GM18526 (cell line): ENCODE data around the gene MTMR8.

ENCODE experiments used
- POLR2A ChIP-seq: IDR thresholded peaks from 3 replicates; pipeline ENCODE4 v1.6.1; 2011; ENCODE audit not compliant: insufficient read length; ENCODE audit errors: extremely low read depth

MTMR8 gene

DNA sequence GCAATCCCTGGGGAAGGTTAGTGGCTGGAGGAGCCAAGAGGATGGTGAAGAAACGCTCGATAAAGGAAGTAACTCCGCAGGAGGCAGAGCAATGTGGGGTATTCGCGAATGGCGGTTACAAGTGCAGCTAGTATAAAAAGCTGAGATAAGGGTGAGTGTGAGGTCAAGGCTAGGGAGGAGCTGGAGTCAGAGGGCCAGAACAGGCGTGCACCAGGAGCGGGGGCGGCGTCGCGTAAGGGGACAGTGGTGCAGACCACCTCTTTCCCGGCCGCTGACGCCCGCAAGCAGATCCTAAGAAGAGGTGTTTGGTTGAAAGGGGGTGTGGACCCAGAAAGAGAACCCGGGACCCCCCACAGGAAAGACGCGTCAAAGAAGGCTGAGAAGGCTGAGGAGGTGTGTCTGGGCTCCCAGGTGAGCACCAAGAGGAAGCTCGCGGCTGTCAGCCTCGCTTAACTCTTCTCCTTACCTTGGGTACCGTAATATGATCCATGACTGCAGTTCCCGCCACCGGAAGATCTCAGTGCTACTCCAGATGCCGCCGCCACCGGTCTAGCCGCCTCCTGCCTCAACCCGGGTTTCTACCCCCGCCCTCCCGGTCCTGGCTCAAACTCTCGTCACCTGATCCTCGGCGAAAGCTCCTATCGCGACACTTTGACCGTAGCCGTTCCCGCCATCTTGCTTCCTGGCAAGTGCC, at the start of gene MTMR8:
Gene MTMR8 (minus strand): TSS at position 579 of the 694 bp plus-strand sequence. CDS start 89 bp downstream, at position 490.
- TF ChIP-seq POLR2A, result no peak

DNA sequence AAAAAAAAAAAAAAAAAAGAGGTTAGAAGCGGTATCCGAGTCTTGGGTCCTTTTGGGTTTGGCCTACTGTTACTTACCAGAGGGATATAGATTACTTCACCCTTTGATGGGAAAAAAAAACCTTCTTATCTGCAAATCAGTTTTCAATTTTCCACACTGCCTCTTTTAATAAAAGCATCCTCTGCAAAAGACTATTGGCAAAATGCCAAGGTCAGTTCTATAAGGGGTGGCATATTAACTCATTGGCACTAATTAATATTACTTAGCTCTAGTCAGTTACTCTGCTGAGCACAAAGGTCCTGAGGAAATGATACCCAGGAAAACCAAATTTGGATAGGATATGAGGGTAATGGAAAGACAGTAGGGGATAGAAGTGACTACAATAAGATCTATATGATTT, 44.3 kb upstream of the MTMR8 start:
- no peak for TF ChIP-seq POLR2A

DNA sequence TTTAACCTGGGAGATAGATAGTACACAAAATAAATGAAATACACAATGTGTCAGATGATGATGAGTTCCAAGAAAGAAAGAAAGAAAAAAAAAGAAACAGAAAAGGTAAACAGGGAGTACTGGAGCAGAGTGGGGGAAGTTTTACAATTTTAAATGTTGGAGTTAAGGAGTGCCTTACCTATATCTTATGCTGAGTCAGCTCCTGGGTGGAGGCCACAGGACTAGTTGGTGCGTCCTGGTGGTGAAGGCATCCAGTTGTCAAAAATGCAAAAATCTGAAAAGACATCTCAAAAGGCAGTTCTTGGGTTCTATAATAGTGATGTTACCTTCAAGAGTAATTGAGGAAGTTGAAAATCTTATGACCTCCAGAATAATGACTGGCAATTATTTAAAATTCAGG, 42.4 kb upstream of the MTMR8 start:
- TF ChIP-seq POLR2A, result no peak

DNA sequence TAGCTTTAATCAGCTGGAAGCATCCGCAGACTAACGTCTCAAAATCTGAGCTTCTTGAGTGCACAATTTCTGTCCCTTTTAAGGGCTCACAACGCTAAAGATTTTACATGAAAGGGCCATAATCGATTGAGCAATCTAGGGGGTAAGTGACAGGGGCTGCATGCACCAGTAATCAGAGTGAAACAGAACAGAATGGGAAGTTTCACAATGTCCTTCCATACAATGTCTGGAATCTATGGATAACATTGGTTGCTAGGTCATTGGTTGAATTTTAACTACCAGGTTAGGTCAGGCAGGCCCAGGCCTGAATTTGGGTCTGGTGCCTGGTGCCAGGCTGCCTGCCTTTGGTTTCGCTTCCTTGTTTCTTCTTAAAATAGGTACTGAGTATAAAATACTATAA, 42.0 kb upstream of the MTMR8 start:
- no peak for TF ChIP-seq POLR2A

DNA sequence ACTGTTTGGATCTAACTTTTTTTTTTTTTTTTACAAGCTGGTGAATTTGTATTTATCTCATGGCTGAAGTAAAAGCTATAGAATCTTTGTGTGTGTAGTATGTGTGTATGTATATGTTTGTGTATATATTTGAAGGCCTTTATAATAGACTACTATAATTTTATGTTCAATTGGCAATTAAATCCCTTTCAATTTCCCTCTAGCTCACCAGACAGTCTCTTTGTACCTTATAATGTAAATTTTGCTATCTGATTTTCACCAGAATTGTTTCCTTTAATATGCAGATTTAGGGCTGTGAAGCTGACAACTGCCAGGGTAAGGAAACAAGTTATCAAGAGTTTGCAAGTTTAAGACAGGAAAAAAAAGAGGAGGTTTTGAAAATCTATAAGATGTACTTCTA, 33.1 kb upstream of the MTMR8 start:
- no peak for TF ChIP-seq POLR2A

DNA sequence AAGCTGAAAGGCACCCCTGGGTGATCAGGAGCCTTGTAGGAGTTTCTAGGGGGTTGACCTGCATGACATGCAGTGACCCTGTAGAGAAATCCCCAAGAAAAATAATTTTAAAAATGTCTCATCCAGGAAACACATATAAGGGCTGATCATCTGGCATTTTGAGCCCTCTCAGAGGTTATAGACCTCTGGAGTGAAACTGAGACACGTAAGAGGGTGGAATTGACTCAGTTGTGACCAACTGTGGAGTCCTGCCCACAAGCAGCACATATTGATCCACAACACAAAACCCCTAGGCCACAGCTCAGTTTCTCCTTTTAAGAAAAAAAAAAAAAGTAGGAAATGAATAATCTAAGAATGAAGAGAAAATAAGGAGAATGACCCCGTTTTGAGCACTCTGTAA, 32.5 kb upstream of the MTMR8 start:
- no peak for TF ChIP-seq POLR2A

DNA sequence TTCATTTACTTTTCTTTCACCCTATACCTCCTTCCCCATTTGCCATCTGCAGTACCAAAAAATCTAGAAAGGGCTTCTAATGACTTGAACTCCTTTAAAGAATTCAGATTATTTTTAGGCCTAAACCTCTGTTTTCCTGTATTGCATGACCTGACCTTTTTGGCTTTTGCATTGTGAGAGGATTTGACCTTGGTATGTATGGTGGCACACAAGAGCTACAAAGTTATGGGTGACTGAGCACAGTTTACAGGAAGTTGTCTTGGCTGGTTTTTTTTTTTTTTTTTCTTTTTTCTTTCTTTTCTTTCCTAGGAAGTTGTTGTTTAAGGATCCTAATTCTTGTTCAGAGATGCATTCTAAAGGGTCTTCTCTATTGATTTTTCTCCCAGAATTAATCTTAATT, 32.0 kb upstream of the MTMR8 start:
- no peak for TF ChIP-seq POLR2A

DNA sequence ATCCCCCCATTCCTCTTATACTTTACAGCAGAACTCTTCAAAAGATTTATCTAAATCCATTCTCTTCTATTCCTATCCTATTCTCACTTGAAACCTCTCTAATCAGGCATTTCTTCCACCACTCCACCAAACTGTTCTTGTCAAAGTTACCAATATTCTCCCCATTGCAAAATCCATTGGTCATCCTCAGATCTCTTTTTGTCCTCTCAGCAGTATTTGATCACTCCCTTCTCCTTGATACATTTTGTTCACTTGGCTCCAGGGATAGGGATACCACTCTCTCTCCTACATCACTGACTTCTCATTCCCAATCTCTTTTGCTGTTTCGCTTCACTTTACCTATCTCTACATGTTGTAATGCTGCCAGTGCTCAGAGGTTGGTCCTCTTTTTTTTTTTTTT, 2.8 kb upstream of the MTMR8 start:
- no peak for TF ChIP-seq POLR2A

DNA sequence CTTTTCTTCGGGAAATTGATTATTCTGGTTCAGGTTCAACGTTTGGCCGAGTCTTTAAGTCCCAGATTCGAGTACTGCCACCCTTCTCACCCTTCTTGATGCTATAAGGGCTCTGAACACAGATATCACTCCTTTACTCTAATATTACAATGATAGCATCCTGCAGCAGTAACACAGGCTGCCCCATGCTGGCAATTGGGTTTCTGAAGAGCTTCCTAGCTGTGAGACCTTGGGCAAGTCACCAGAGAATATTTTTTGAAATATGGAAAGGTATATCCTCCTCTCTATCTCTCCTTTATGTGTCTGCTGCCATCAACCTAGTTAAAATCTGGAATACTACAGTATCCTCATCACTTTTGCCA, 297 bp upstream of the MTMR8 start:
- TF ChIP-seq POLR2A, result no peak

DNA sequence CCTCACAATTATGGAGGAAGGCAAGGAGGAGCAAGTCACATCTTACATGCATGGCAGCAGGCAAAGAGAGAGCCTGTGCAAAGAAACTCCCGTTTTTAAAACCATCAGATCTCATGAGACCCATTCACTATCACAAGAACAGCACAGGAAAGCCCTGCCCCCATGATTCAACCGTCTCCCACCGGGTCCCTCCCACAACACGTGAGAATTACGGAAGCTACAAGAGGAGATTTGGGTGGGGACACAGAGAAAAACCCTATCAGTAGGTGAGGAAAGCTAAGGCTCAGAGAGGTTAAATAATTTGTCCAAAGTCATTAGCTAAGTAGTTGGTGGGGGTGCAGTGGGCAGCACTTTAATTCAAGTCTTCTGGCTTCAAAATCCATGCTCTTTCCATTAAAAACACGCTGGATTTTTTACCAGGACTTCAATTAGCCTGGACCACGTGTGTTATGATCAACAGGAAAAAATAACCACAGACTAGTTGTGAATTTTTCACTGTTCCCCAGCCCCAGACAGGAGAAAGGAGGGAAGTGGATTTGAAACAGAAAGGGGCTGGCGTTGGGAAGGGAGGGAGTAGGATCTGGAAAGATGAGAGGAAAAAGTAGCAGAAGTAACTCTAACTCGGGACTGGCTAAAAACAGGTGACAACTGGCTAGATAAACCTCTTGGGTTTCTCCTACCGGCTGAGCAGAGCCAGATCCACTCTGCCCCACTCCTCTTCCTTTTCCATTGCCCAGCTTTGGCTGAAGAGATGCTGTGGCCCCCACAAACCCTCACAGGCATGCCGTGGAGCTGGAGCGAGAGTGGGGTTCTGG, 986 bp downstream of the MTMR8 start:
- TF ChIP-seq POLR2A, result no peak

DNA sequence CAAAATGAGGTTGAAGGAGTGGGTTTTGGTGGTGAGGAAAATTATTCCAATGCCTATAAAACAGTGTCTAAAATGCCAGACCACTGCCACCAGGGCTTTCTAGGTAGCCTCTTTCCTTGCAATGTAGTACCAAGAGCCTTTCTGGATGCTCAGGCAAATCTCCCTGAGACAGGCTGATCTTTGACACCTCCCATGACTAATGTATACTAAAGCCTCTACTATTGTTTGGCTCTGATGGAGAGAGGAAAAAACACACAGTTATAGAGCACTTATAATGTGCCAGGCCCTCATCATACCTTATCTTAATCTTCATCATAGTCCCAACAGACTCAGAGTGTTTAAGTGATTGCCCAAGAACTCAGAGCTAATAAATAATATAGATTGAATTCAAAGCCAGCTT, 5.8 kb downstream of the MTMR8 start:
- TF ChIP-seq POLR2A, result no peak

DNA sequence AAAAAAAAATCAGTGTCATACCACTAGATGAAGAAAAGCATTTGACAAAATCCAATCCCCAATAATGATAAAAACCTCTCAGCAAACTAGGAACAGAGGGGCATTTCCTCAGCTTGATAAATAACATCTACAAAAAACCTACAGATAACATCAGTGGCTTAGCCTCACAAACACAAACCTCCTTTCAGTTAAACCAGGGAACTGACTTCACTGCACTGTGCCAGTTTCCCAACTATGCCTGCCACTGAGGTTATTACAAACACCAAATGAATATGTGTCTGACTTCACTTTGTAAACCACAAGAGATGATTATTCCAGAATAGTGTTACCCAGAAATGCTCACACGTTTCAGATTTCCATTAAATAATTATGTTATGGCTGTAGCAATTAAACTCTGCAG, 15.3 kb downstream of the MTMR8 start:
- no peak for TF ChIP-seq POLR2A

DNA sequence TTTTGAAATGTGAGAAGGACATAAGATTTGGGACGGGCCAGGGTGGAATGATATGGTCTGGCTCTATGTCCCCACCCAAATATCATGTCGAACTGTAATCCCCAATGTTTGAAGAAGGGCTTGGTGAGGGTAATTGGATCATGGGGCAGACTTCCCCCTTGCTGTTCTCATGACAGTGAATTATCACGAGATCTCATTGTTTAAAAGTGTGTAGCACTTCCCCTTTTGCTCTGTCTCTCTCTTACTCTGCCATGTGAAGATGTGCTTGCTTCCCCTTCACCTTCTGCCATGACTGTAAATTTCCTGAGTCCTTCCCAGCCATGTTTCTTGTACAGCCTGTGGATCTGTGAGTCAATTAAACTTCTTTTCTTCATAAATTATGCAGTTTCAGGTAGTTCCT, 17.5 kb downstream of the MTMR8 start:
- no peak for TF ChIP-seq POLR2A

DNA sequence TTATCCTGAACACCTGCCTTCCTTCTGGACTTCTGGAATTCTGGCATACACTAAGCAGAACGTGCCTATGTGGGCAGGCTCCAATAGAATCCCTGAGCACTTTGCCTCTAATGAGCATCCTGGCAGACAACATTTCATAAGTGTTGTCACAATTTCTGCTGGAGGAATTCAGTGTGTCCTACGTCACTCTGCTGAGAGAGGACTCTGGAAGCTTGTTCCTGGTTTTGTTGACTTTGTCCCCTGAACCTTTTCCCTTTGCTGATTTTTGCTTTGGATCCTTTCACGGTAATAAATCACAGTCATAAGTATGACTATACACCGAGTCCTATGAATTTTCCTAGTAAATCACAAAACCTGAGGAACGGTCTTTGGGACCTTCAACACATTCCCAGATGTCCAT, 43.2 kb downstream of the MTMR8 start:
- no peak for TF ChIP-seq POLR2A

DNA sequence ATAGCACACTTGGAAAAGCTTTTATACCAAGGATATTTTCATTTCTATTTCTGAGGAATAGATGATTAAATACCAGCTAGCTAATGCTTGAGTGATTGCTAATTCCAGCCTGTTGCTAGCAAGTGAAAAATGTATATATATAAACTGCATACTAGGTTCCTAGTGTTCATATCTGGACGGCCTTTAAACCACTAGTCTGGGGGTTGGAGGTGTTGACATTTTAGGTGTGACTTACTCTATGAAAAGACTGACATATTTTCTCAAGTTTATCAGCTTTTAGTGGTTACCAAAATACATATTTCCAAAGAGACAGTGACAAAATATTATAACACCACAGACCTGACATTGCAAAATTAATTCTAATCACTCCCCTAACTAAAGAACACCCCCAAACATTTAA, 44.7 kb downstream of the MTMR8 start:
- TF ChIP-seq POLR2A, result no peak

DNA sequence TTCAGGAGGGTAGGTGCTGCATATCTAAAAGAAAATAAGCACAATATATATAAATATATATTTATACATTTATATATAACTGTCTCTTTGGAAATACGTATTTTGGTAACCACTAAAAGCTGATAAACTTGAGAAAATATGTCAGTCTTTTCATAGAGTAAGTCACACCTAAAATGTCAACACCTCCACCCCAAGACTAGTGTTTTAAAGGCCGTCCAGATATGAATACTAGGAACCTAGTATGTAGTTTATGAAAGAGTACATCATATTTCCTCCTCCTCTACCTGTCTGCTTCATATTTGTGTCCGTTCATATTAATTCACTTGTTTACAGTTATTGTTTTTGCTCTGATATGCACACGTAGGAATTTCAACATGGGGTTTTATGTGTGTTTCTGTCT, 45.2 kb downstream of the MTMR8 start:
- TF ChIP-seq POLR2A, result no peak

DNA sequence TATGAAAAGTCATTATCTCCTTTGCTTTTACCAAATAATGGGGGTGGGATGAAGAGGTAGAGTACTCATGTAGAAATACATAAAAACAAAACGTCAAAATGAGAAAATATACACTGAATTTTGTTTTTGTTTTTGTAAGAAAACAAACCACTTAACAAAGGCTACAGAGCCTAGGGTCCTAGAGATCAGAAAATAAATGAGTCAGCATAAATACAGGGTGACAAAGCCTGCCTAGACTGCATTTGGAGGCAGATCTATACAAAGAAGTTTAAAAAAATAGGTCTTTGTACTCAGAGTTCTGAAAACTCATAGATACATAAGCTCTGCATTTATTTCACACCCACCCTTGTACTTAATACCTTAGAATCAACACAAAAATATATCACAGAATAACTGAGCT, 52.4 kb downstream of the MTMR8 start:
- no peak for TF ChIP-seq POLR2A
